Cardiac septum (tissue), 1 donor: ENCODE measurements around the gene KLF11. TPM values are rescaled to one million over a fixed set of nuclear protein-coding genes. Genes with fewer than 3 reads are reported as not detected.

Experiments used
- DNase-seq: peaks from one replicate; pipeline ENCODE4 v3.0.0-alpha.2; 2020; ENCODE audit warnings: low spot score
- intact Hi-C: fragments of 100-400 bp; cut with DNase I; formaldehyde crosslinking; loops from one replicate; pipeline ENCODE4 v1.14.0; 2022
- long read RNA-seq: library from polyadenylated mRNA; unstranded; transcript quantifications from one replicate; pipeline ENCODE4 v2.0.0, GENCODE V29; 2021
- total RNA-seq: library from RNA; stranded (reverse); fragmentation: NEBNext Ultra II Directional; extraction: Animal tissue kit (Norgen Biotek cat#: 25700); gene quantifications from one replicate; pipeline ENCODE4 v1.2.1, GENCODE V29; 2021
- donor health status: DM: no; HTN: no; CAD: no.

Gene KLF11
- 22.3 TPM for total RNA-seq
- long read RNA-seq, full-length matches to known transcripts = 26 of 42 reads
- long read RNA-seq, partial matches to known transcripts = 16 of 42 reads
- long read RNA-seq, other reads (novel, unspliced or antisense) = 0 of 42 reads

DNA sequence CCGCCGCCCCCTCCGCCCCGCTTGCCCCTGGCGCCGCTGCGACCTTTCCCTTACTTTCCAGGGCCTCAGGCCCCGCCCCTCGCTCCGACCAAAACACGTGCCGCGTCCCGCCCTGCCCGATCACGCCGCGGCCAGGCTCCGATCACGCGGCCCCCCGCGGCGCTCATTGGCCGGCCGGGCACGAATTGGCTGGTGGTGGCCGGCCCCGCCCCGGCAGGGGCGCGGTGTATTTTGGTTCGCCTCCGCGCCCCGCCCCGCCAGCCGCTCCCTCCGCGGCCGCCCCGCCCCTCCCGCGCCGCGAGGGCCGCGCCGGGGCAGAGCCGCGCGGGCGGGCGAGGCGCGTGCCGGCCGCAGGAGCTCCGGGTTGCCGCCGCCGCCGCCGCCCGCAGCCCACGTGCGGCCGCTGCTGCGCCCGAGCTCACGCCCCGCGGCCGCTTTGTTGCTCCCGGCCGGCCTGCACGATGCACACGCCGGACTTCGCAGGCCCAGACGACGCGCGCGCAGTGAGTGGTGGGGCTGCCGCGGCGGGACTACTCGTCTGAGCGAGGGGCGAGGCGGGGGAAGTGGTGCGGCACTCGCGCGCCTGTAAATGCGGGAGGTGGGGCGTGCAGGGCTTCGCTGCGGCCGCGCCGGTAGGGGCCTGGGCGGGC is at the start of gene KLF11:
KLF11 (plus strand) TSS at position 295 of the 650 bp plus-strand sequence; CDS start at position 462, 167 bp downstream.
- intact Hi-C loops = loop anchor here (2.0 to 10.0 kb wide), 4 partner anchors 35 to 569 kb away; partner anchors contain the start of genes ADAM17, IAH1 and TAF1B

GRCh38 chr2:9994462-9994861 is 48.9 kb upstream of the KLF11 start:
- intact Hi-C loops = no loop called here
- peak; percentile 55 for DNase-seq

More for the DNA sequence above, at the start of gene KLF11:
- DNase-seq = peak; percentile 95

DNA sequence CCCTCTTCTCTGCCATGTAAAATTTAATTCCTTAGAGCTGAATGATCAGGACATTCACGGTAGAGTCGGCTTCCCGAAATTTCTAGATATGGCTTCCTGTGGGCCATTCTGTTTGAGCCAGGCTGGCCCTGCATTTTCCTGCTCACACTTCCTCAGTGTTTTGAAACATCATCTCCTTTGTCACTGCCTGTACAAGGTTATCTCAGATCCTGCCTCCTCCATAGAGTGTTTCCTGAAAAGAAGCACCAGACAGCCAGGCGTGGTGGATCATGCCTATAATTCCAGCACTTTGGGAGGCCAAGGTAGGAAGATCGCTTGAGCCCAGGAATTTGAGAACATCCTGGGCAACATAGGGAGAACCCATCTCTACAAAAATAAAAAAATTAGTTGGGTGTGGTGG is 48.3 kb upstream of the KLF11 start:
- intact Hi-C loops = no loop called here
- DNase-seq = peak; percentile 54

GRCh38 chr2:9996321-9996720 is 47.0 kb upstream of the KLF11 start:
- DNase-seq = no peak
- intact Hi-C loops = no loop called here

DNA sequence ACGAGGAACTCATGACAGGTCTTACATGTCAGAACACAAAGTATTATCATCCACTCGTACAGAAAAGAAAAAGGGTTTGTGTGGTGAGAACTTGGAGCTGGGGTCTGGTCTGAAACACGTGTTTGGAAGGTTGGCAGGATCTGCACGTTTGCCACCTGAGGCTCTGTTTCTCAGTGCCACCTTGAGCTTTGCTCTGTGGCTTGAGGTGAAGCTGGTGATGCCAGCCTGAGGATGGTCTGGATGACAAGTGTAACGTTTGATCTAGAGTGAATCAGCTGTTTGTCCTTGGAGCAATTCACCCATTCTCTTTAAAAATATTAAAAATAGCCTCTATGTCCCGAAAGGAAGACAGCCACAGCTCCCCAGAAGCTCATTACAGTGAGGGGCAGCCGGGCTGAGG is 45.4 kb upstream of the KLF11 start:
- peak; percentile 17 for DNase-seq
- intact Hi-C loops = no loop called here

- intact Hi-C loops = no loop called here
- peak; percentile 59 for DNase-seq
These were observed 44.3 kb upstream of the KLF11 start for GRCh38 chr2:9998916-9999654.

DNA sequence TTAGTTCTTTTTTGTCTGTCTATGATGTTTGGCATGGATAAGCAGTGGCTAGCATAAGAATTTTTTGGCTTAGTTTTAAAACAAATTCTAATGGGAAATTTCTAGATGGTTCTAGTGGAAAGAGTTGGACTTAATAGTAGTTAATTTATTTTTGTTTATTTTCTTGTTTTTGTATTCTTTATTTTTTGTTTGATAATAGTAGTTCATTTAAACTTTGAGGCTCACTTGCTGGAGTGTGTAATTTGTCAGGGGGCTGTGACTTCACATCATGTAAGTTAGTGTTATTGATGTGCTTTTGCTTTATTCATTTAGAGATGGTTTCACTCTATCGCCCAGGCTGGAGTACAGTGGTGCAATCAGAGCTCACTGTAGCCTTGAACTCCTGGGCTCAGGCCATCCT is 43.7 kb upstream of the KLF11 start:
- intact Hi-C loops = no loop called here
- DNase-seq = no peak

DNA sequence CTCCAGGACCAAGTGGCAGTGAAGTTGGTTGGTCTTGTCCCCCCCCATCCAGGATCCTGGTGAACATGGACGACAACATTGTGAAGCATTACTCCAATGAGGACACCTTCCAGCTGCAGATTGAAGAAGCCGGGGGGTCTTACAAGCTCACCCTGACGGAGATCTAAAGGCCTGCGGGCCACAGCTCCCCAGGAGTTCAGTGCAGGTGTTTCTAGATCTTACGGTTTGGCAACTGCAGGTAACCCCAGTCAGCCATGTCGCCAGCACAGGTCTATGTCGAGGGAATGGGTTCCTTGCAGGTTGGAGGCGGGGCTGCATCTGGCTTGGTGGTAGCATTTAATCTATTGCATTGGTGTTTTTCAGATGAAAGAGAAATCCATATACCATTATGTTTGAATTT is 42.8 kb upstream of the KLF11 start:
- intact Hi-C loops = no loop called here
- peak; percentile 53 for DNase-seq

DNA sequence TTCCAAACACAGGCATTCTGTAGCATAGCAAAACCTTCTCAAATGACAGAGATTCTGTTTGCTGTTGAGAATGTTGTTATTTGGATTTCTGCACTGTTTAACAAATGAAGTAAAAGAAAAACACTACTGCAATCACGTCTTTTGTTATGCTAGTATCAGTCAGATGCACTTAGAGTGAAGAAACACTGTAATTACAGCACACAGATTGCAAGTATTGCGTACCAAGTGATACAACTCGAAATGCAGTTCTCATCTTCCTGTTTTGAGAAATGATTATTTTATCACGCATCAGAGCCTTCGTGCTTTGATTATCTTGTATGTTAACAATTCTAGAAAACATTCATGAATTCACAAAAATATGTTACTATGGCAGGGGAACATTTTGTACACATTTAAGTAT is 41.8 kb upstream of the KLF11 start:
- intact Hi-C loops = no loop called here

GRCh38 chr2:10002109-10002508 is 41.2 kb upstream of the KLF11 start:
- intact Hi-C loops = no loop called here
- no peak for DNase-seq

More for the DNA sequence above, 41.8 kb upstream of the KLF11 start:
- DNase-seq = no peak

- intact Hi-C loops = no loop called here
- DNase-seq = peak; percentile 36
These were observed 40.7 kb upstream of the KLF11 start for GRCh38 chr2:10002681-10003080.

DNA sequence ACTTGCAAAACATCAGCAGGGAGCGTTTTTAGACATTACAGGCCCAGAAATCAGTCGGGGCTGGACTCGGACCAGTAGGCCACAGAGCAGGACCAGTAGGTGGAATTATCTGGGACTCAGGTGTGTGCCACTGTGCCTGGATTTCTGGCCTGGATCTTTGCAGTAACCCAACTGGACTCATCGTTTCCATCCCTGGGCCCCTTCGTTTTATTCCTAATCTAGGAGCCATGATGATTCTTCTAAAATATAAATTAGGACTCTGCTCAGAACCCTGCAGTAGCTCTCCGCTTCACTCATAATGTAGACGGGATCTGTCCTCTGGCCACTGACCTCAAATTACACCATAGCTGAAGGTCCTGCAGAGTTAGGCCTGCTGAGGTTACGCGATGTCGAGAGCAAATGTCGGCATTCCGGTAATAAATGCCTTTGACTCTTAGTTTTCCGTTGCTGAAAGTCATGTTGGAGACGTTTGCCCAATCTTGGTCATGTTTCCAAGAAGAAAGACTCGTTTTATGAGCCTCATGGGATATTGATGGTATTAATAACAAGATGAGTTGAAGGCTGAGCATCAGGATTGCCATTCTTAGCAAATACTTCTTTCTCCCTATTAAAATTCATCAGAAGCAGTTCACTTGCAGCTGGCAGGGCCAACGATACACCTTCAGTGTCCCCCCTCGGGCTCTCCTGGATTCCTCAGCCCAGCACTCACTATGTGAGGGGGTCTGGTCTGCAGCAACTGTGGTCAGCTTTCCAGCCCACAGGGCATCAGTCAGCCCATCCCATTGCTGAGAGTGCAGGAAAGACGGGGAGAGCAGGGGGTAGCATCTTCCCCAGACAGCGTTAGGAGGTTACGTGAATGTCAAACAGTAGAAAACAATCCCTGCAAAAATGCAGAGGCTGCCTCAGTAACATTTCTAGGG is 39.9 kb upstream of the KLF11 start:
- DNase-seq = peak; percentile 35
- intact Hi-C loops = no loop called here

DNA sequence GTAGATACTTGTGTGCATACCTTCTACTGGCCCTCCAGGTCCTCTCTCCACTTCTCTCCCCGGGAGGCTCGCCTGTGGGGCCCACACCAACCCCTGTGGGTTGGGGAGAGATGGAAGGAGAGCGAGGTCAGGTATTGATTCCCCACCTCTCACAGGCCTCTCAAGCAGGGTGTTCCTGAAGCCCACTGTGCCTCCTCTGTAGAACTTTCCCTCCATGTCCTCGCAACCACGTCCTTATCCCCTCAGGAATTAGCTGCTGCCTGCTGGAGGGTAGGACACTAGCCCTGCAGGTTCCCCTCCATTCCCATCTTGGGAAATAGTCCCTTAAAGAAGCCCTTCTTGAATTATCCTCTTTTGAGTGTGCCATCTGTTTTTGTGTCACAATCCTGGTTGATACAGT is 38.9 kb upstream of the KLF11 start:
- peak; percentile 39 for DNase-seq
- intact Hi-C loops = no loop called here

GRCh38 chr2:10004836-10005235 is 38.5 kb upstream of the KLF11 start:
- intact Hi-C loops = no loop called here

GRCh38 chr2:10005461-10006235 is 37.7 kb upstream of the KLF11 start:
- DNase-seq = peak; percentile 63
- intact Hi-C loops = no loop called here

More at GRCh38 chr2:10004836-10005235, 38.5 kb upstream of the KLF11 start:
- DNase-seq = peak; percentile 15

- intact Hi-C loops = no loop called here
These were observed 36.9 kb upstream of the KLF11 start for GRCh38 chr2:10006236-10007161.

DNA sequence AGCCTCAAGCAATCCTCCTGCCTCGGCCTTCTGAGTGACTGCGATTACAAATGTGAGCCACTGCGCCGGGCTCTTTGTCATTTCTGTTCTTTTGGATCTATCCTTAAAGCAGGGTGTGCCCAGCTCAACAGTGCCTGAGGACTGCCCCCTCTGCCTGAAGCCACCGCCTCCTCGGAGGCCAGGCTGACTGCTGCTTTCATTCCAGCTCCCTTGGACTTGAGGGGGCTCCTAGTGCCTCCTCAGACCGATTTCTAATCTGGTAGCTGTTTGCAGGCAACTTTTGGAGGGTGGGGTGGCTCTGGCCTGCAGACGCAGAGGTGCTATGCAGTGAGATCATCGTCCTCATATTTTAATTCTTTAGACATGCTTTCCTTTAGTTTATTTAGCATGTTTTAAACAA is 35.9 kb upstream of the KLF11 start:
- DNase-seq = peak; percentile 76
- intact Hi-C loops = no loop called here

More at GRCh38 chr2:10006236-10007161, 36.9 kb upstream of the KLF11 start:
- peak; percentile 84 for DNase-seq
